ENCODE data around the gene PXMP4.

The PXMP4 gene

DNA sequence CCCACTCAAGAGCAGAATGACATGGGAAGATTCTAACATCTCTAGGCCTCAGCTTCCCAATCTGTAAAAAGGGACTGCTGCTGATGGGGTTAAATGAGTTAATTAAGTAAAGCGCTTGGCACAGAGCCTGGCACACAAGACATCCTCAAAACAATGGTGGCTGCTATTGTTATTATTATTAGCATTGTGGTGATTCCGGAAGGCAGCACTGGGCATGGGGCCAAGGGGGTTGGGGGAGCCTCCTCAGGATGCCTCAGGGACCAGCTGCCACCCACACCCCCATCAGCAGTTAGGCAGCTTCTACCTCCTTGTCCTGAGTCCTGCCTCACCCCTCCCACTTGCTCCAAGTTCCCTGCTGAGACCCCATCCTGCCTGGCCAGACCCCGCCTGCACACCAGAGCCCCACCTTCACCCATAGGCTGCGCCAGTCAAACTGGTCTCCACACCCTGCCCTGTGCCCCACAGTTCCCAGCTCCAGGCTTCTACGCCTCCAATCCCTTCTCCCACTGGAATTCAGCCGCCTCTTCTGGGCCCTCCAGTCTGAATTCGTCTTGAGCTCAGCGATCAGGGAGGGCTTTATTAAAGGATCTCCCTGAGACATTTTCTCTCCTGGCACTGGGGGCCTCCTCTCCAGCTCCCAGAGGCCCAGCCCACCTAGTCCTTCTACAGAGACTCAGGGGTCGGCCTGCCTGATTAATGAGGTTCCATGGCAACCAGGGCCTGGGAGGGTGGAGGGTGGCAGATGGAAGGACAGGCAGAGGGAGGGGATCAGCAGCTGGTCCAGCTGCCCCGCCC is 35.4 kb downstream of the PXMP4 start (continued):
- TF ChIP-seq, protein P1, sequence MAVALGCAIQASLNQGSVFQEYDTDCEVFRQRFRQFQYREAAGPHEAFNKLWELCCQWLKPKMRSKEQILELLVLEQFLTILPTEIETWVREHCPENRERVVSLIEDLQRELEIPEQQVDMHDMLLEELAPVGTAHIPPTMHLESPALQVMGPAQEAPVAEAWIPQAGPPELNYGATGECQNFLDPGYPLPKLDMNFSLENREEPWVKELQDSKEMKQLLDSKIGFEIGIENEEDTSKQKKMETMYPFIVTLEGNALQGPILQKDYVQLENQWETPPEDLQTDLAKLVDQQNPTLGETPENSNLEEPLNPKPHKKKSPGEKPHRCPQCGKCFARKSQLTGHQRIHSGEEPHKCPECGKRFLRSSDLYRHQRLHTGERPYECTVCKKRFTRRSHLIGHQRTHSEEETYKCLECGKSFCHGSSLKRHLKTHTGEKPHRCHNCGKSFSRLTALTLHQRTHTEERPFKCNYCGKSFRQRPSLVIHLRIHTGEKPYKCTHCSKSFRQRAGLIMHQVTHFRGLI (tag by site-specific recombination; IDR thresholded peaks at IDR 0.05): no peak
- TF ChIP-seq, protein P2, sequence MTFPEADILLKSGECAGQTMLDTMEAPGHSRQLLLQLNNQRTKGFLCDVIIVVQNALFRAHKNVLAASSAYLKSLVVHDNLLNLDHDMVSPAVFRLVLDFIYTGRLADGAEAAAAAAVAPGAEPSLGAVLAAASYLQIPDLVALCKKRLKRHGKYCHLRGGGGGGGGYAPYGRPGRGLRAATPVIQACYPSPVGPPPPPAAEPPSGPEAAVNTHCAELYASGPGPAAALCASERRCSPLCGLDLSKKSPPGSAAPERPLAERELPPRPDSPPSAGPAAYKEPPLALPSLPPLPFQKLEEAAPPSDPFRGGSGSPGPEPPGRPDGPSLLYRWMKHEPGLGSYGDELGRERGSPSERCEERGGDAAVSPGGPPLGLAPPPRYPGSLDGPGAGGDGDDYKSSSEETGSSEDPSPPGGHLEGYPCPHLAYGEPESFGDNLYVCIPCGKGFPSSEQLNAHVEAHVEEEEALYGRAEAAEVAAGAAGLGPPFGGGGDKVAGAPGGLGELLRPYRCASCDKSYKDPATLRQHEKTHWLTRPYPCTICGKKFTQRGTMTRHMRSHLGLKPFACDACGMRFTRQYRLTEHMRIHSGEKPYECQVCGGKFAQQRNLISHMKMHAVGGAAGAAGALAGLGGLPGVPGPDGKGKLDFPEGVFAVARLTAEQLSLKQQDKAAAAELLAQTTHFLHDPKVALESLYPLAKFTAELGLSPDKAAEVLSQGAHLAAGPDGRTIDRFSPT (tag by site-specific recombination; IDR thresholded peaks at IDR 0.05): 0 out of 2 replicates have a peak, but pooled peaks have one; percentile 16
- TF ChIP-seq, protein P3, sequence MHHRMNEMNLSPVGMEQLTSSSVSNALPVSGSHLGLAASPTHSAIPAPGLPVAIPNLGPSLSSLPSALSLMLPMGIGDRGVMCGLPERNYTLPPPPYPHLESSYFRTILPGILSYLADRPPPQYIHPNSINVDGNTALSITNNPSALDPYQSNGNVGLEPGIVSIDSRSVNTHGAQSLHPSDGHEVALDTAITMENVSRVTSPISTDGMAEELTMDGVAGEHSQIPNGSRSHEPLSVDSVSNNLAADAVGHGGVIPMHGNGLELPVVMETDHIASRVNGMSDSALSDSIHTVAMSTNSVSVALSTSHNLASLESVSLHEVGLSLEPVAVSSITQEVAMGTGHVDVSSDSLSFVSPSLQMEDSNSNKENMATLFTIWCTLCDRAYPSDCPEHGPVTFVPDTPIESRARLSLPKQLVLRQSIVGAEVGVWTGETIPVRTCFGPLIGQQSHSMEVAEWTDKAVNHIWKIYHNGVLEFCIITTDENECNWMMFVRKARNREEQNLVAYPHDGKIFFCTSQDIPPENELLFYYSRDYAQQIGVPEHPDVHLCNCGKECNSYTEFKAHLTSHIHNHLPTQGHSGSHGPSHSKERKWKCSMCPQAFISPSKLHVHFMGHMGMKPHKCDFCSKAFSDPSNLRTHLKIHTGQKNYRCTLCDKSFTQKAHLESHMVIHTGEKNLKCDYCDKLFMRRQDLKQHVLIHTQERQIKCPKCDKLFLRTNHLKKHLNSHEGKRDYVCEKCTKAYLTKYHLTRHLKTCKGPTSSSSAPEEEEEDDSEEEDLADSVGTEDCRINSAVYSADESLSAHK (tag by site-specific recombination; IDR thresholded peaks at IDR 0.05): no peak
- no peak for TF ChIP-seq ZNF248 (tag by site-specific recombination; IDR thresholded peaks at IDR 0.05)
- no peak for TF ChIP-seq ZBTB1 (tag by site-specific recombination; IDR thresholded peaks at IDR 0.05)
- TF ChIP-seq SCRT2 (tag by site-specific recombination; IDR thresholded peaks at IDR 0.05): no peak
- peak; percentile 11; the same call in 1 of the 2 replicates for TF ChIP-seq GLIS2 (tag by site-specific recombination; IDR thresholded peaks at IDR 0.05)
- no peak for TF ChIP-seq ZNF184 (tag by site-specific recombination; IDR thresholded peaks at IDR 0.05)
- TF ChIP-seq, protein P4, sequence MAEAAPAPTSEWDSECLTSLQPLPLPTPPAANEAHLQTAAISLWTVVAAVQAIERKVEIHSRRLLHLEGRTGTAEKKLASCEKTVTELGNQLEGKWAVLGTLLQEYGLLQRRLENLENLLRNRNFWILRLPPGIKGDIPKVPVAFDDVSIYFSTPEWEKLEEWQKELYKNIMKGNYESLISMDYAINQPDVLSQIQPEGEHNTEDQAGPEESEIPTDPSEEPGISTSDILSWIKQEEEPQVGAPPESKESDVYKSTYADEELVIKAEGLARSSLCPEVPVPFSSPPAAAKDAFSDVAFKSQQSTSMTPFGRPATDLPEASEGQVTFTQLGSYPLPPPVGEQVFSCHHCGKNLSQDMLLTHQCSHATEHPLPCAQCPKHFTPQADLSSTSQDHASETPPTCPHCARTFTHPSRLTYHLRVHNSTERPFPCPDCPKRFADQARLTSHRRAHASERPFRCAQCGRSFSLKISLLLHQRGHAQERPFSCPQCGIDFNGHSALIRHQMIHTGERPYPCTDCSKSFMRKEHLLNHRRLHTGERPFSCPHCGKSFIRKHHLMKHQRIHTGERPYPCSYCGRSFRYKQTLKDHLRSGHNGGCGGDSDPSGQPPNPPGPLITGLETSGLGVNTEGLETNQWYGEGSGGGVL (tag by site-specific recombination; IDR thresholded peaks at IDR 0.05): no peak
- no peak for TF ChIP-seq ZNF629 (tag by site-specific recombination; IDR thresholded peaks at IDR 0.05)
- TF ChIP-seq ZSCAN23 (tag by site-specific recombination; IDR thresholded peaks at IDR 0.05): no peak
- TF ChIP-seq ZNF433 (tag by site-specific recombination; IDR thresholded peaks at IDR 0.05; ENCODE audit: low read depth): no peak
- TF ChIP-seq ZNF350 (tag by site-specific recombination; IDR thresholded peaks at IDR 0.05): no peak
- no peak for TF ChIP-seq ZNF394 (tag by site-specific recombination; IDR thresholded peaks at IDR 0.05; ENCODE audit: borderline replicate concordance)
- TF ChIP-seq ZNF549 (tag by site-specific recombination; IDR thresholded peaks at IDR 0.05): no peak
- no peak for TF ChIP-seq HOXA7 (CRISPR knock-in tag; IDR thresholded peaks at IDR 0.05; ENCODE audit: borderline replicate concordance)
- no peak for TF ChIP-seq ZNF624 (tag by site-specific recombination; IDR thresholded peaks at IDR 0.05)
- TF ChIP-seq SCRT1 (tag by site-specific recombination; IDR thresholded peaks at IDR 0.05; ENCODE audit: borderline replicate concordance): no peak
- peak; percentile 78; the same call in 1 of the 2 replicates for TF ChIP-seq ZNF341 (tag by site-specific recombination; IDR thresholded peaks at IDR 0.05; ENCODE audit: low read depth)
- no peak for TF ChIP-seq ZNF366 (tag by site-specific recombination; conservative IDR thresholded peaks at IDR 0.05)
- TF ChIP-seq WT1 (tag by site-specific recombination; IDR thresholded peaks at IDR 0.05): no peak
- TF ChIP-seq, protein P5, sequence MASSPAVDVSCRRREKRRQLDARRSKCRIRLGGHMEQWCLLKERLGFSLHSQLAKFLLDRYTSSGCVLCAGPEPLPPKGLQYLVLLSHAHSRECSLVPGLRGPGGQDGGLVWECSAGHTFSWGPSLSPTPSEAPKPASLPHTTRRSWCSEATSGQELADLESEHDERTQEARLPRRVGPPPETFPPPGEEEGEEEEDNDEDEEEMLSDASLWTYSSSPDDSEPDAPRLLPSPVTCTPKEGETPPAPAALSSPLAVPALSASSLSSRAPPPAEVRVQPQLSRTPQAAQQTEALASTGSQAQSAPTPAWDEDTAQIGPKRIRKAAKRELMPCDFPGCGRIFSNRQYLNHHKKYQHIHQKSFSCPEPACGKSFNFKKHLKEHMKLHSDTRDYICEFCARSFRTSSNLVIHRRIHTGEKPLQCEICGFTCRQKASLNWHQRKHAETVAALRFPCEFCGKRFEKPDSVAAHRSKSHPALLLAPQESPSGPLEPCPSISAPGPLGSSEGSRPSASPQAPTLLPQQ (tag by site-specific recombination; IDR thresholded peaks at IDR 0.05): 0 out of 2 replicates have a peak, but pooled peaks have one; percentile 11
- TF ChIP-seq, protein P6, sequence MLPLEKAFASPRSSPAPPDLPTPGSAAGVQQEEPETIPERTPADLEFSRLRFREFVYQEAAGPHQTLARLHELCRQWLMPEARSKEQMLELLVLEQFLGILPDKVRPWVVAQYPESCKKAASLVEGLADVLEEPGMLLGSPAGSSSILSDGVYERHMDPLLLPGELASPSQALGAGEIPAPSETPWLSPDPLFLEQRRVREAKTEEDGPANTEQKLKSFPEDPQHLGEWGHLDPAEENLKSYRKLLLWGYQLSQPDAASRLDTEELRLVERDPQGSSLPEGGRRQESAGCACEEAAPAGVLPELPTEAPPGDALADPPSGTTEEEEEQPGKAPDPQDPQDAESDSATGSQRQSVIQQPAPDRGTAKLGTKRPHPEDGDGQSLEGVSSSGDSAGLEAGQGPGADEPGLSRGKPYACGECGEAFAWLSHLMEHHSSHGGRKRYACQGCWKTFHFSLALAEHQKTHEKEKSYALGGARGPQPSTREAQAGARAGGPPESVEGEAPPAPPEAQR (tag by site-specific recombination; IDR thresholded peaks at IDR 0.05): no peak
- TF ChIP-seq REPIN1 (tag by site-specific recombination; IDR thresholded peaks at IDR 0.05; ENCODE audit: low read depth): no peak
- no peak for TF ChIP-seq MYNN (tag by site-specific recombination; IDR thresholded peaks at IDR 0.05; ENCODE audit: borderline replicate concordance)
- TF ChIP-seq, protein P7, sequence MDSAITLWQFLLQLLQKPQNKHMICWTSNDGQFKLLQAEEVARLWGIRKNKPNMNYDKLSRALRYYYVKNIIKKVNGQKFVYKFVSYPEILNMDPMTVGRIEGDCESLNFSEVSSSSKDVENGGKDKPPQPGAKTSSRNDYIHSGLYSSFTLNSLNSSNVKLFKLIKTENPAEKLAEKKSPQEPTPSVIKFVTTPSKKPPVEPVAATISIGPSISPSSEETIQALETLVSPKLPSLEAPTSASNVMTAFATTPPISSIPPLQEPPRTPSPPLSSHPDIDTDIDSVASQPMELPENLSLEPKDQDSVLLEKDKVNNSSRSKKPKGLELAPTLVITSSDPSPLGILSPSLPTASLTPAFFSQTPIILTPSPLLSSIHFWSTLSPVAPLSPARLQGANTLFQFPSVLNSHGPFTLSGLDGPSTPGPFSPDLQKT (IDR thresholded peaks at IDR 0.05; ENCODE audit: borderline replicate concordance, low read depth, low read length): no peak
- no peak for TF ChIP-seq ZNF514 (tag by site-specific recombination; IDR thresholded peaks at IDR 0.05)

Measured in HEK293 (cell line).